ENCODE data around the gene PIGV.
"Not testable (repeated sequence)": the region's sequence is repeated elsewhere in the genome, so short reads cannot be mapped to it uniquely, and the experiment has no call there.

PIGV gene

DNA sequence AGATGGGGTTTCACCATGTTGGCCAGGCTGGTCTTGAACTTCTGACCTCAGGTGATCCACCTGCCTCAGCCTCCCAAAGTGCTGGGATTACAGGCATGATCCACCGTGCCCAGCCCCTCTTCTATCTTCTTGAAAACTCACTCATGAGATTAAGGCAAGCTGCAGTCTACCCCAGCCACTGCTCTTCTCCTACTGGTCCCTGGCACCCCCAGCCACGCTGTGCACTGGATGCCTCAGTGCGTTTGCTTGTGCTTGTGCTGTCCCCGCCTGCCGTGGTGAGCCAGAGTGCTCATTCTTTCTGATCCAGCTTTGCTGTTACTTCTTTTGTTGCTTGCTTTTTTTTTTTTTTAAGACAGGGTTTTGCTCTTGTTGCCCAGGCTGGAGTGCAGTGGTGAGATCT lies 49.9 kb downstream of the PIGV start:
- not testable (repeated sequence) for DNase-seq

DNA sequence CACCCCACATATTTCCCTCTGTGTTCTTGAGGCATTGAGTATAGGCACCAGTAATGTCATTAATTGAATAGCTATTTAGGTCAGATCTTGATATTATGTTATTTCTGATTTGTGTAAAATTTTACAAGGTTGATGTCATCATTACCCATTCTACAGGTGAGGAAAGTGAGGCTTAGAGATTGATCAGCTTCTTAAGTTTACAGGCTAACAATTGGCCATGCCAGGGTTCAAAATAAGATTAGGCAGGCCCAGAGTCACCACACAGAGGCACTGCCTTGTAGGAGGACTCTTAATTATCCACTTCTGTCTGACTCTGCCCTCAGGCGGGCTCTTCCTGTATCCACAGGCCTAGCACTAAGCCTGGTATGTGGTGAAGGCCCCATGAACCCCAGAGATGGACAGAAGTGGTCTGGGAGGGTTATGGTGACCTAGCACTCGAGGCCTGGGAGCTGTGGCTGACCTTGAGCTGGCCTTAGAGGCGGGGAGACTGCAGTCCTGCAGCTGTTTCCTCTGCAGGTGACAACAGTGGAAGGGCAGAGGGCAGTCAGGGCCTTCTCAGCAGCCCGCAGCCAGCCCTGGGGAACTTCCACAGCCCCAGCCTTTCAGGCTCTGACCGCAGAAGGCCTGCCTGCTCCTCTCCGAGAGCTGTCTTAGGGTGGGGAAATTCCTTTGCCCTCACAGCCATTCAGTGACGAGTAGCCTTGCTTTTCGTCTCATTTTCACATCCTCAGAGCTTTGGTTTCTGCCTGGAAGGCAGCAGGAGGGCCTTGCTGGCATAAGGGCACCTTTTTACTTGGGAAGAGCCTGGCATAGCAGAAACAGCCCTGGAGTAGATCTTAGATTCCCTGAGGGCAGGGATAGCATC lies 51.0 kb downstream of the PIGV start:
- DNase-seq, result no peak

DNA sequence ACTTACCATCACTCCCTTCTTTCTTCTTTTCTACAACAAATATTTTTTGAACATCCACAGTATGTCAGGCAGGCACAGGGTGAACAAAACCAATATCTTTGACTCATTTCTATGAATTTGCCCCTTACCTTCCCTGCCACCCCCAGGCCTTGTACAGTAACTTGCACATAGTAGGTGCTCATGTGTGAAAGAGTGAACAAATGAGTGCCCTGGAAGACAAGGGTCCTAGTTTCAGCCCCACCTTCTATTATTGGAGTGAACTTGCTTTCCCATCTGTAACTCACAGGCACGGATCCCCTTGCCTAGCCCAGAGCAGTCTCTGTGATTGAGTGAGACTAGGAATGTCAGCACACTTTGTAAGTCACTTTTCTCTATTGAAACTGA lies 51.6 kb downstream of the PIGV start:
- DNase-seq, result no peak

DNA sequence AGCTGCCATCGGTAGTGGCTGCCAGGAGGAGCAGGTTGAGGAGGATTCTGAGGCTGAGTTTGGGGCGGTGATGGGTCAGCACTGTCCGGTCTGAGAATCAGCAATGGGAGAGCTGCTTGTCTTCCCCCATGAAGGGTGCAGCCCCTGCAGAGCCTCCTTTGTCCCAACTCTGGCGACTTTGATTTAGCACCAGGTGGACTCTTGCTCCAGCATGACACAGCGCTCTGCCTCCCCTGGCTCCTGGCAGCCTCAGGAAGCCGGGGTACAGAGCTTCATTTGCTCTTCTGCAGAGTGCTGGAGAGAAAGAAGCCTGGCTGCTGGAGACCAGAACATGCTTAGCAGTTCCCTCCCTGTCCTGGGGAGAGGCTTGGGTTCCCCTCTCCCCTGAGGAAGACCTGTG lies 52.0 kb downstream of the PIGV start:
- no peak for DNase-seq

DNA sequence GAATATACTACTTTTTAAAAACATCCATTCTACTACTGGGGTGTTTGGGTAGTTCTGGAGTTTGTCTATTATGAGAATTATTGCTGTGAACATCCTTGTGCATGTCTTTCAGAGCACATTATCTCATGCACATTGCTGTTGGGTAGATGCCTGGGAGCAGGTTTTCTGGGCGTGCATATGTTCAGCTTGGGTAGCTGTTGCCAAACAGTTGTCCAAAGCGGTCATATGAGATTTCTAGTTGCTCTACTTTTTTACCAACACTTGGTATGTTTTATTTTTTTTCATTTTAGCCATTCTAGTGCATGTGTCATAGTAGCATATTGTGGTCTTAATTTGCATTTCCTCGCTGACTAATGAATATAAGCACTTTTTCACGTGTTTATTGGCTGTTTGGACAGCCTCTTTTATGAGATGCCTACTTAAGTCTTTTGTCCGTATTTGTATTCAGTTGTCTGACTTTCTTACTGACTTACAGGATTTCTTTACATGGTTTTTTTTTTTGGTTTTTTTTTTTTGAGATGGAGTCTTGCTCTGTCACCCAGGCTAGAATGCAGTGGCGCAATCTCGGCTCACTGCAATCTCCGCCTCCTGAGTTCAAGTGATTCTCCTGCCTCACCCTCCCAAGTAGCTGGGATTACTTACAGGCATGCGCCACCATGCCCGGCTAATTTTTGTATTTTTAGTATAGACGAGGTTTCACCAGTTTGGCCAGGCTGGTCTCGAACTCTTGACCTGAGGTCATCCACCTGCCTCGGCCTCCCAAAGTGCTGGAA lies 56.9 kb downstream of the PIGV start:
- no peak for DNase-seq

DNA sequence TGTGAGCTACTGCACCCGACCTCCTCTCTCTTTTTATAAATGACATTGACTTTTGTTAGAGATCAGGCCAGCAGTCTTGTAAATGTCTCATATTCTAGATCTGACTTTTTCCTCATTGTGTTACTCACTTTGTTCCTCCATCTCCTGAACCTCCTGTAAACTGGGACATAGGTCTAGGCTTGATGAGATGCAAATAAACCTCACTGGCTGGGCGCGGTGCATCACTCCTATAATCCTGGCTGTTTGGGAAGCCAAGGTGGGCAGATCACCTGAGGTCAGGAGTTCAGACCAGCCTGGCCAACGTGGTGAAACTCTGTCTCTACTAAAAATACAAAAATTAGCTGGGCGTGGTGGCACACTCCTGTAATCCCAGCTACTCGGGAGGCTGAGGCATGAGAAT lies 60.1 kb downstream of the PIGV start:
- not testable (repeated sequence) for DNase-seq
